Gastroesophageal sphincter (tissue), 3 donors: ENCODE data around the gene C6.

ENCODE experiments used
- POLR2A ChIP-seq, 2 donors: fragments of 450-650 bp; IDR thresholded peaks; one replicate each; pipeline ENCODE4 v1.6.1; 2017; ENCODE audit warnings: antibody characterized with exemption in 2 of 2, mild to moderate bottlenecking in 2 of 2, moderate library complexity in 1 of 2
- POLR2AphosphoS5 ChIP-seq: sonication (generic); formaldehyde crosslinking; IDR thresholded peaks from one replicate; pipeline ENCODE4 v1.6.1; 2017; ENCODE audit warnings: antibody characterized with exemption
- TF ChIP-seq, protein P1 (sequence below), 4 experiments: fragments of 200-600 bp in 2 of 4; fragments of 450-650 bp in 2 of 4; sonication (generic) in 1 of 4; IDR thresholded peaks; one replicate each; pipeline ENCODE4 v1.5.1; 2017 to 2019; ENCODE audit warnings: antibody characterized with exemption in 4 of 4, mild to moderate bottlenecking in 2 of 4, moderate library complexity in 2 of 4

DNA sequence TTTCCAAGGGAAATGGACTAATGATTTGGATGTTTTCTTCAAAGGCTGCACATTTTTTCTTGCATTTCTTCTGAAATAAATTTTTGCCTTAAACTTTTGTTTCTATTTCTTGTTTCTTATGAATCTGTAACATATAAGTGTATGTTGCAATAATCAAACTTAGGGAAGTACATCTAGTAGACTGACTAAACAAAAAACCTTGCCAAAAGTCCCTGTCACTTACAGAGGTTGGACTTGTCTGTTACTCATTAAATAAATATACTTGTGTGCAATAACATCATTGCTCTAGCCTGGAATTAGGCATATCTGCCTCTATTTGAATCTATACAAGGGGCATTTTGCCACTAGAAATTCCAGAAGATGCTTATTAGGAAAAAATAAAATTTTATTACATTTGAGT is 56.6 kb downstream of the C6 start:
- TF ChIP-seq POLR2A (IDR thresholded peaks at IDR 0.05) (no peak), POLR2AphosphoS5 (no peak)
- TF ChIP-seq, protein P1, sequence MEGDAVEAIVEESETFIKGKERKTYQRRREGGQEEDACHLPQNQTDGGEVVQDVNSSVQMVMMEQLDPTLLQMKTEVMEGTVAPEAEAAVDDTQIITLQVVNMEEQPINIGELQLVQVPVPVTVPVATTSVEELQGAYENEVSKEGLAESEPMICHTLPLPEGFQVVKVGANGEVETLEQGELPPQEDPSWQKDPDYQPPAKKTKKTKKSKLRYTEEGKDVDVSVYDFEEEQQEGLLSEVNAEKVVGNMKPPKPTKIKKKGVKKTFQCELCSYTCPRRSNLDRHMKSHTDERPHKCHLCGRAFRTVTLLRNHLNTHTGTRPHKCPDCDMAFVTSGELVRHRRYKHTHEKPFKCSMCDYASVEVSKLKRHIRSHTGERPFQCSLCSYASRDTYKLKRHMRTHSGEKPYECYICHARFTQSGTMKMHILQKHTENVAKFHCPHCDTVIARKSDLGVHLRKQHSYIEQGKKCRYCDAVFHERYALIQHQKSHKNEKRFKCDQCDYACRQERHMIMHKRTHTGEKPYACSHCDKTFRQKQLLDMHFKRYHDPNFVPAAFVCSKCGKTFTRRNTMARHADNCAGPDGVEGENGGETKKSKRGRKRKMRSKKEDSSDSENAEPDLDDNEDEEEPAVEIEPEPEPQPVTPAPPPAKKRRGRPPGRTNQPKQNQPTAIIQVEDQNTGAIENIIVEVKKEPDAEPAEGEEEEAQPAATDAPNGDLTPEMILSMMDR (IDR thresholded peaks at IDR 0.05) = no peak
